HepG2 (cell line): ENCODE results near the gene METAP1D. TPM values are rescaled to one million over a fixed set of nuclear protein-coding genes. Genes with fewer than 3 reads are reported as not detected.
A peak's percentile ranks its signal among the peaks of the same experiment; 100 is the strongest.

Experiments
- ATAC-seq: fragments of 200-7000 bp; cut with Tn5 transposase; 3 replicates; pipeline ENCODE4 v1.9.1; 2020; ENCODE audit warnings: mild to moderate bottlenecking, moderate library complexity
- BruUV-seq: library from RNA; stranded (reverse); fragments of 400-500 nt; replicated peaks from 2 replicates; lab custom pipeline; 2021; lab: Mats Ljungman, UMichigan
- CTCF ChIA-PET: fragments of 300-600 bp; formaldehyde crosslinking; extraction: SDS; loops from one replicate; lab custom pipeline; 2021; ENCODE audit warnings: low total read pairs, inconsistent platforms, low intra/inter-chr PET ratio; lab: Yijun Ruan, JAX
- POLR2A ChIA-PET: fragments of 350-600 bp; sonication (Branson Sonifier 250); formaldehyde crosslinking; loops from one replicate; lab custom pipeline; 2020; ENCODE audit warnings: antibody characterized with exemption, inconsistent platforms; lab: Yijun Ruan, JAX
- DNase-seq: peaks from one replicate; pipeline ENCODE4 v3.0.0-alpha.2; 2015; ENCODE audit warnings: low spot score
- FAIRE-seq: peaks from 3 replicates; lab custom pipeline; 2011; peaks lifted over from hg19 to GRCh38; lab: Jason Lieb, UNC
- H2AFZ ChIP-seq: one replicate; pipeline ENCODE4 v1.6.1; 2011; ENCODE audit warnings: low read length, inconsistent platforms
- H3K27ac ChIP-seq: fragments of 300-600 bp; 3 replicates; pipeline ENCODE4 v1.8.0; 2011; ENCODE audit warnings: mixed run types, mild to moderate bottlenecking, mixed read lengths, low read length, inconsistent platforms; ENCODE audit not compliant: insufficient read depth; ENCODE audit errors: extremely low read length
- H3K27me3 ChIP-seq, 2 experiments: fragments of 200-600 bp in 1 of 2; 2 replicates in 1 of 2; 3 replicates in 1 of 2; pipeline versions ENCODE4 v1.6.0 to v1.8.0; 2011; ENCODE audit warnings: low read length in 2 of 2, mild to moderate bottlenecking in 2 of 2, moderate library complexity in 2 of 2, inconsistent platforms in 1 of 2; ENCODE audit not compliant: insufficient read depth in 2 of 2, control insufficient read depth in 1 of 2
- H3K36me3 ChIP-seq, 2 experiments: fragments of 200-600 bp in 1 of 2; replicated peaks in 1 of 2; 2 replicates in 1 of 2; 3 replicates in 1 of 2; pipeline versions ENCODE4 v1.5.1 to v1.8.0; 2011; ENCODE audit warnings: low read length in 2 of 2, inconsistent platforms in 1 of 2; ENCODE audit not compliant: insufficient read depth in 2 of 2, control insufficient read depth in 1 of 2
- H3K4me1 ChIP-seq: 2 replicates; pipeline ENCODE4 v1.5.1; 2012; ENCODE audit warnings: low read length, inconsistent platforms; ENCODE audit not compliant: insufficient read depth
- H3K4me2 ChIP-seq: 2 replicates; pipeline ENCODE4 v1.6.0; 2011; ENCODE audit warnings: low read depth, low read length, inconsistent platforms
- H3K4me3 ChIP-seq, 3 experiments: fragments of 200-600 bp in 1 of 3; sonication (generic), shearing (Covaris generic) in 1 of 3; replicated peaks in 1 of 3; 2 replicates each; pipeline ENCODE4 v1.5.1; 2011 to 2016; ENCODE audit warnings: low read length in 3 of 3, inconsistent platforms in 2 of 3, low read depth in 2 of 3, mild to moderate bottlenecking in 2 of 3, control low read depth in 1 of 3, mixed read lengths in 1 of 3; ENCODE audit not compliant: insufficient read depth in 1 of 3
- H3K79me2 ChIP-seq: one replicate; pipeline ENCODE4 v1.6.1; 2011; ENCODE audit warnings: low read length, inconsistent platforms; ENCODE audit not compliant: insufficient read depth
- H3K9ac ChIP-seq: 2 replicates; pipeline ENCODE4 v1.6.0; 2011; ENCODE audit warnings: mild to moderate bottlenecking, low read depth, low read length, inconsistent platforms; ENCODE audit not compliant: insufficient read depth
- H3K9me3 ChIP-seq: 2 replicates; pipeline ENCODE4 v1.5.1; 2012; ENCODE audit warnings: mild to moderate bottlenecking, low read length
- H4K20me1 ChIP-seq: 2 replicates; pipeline ENCODE4 v1.6.0; 2011; ENCODE audit warnings: inconsistent platforms, mild to moderate bottlenecking, low read length, moderate library complexity; ENCODE audit not compliant: insufficient read depth
- ASH2L ChIP-seq: fragments of 300-600, 200-600 bp; sonication (generic); IDR thresholded peaks from 2 replicates; pipeline ENCODE4 v1.7.0; 2017; ENCODE audit warnings: low read depth, mild to moderate bottlenecking, moderate library complexity, mixed read lengths, low read length; ENCODE audit not compliant: insufficient read length
- ESRRA ChIP-seq: sonication (generic); formaldehyde crosslinking; IDR thresholded peaks from 2 replicates; pipeline ENCODE4 v1.5.1; 2020; ENCODE audit warnings: mild to moderate bottlenecking, low read depth, missing genetic modification reagents
- GZF1 ChIP-seq: sonication (generic); formaldehyde crosslinking; IDR thresholded peaks from 2 replicates; pipeline ENCODE4 v1.5.1; 2020; ENCODE audit warnings: mild to moderate bottlenecking, missing genetic modification reagents
- HOXA9 ChIP-seq: sonication (generic); formaldehyde crosslinking; IDR thresholded peaks from 2 replicates; pipeline ENCODE4 v1.8.1; 2022; ENCODE audit warnings: missing genetic modification reagents, mild to moderate bottlenecking, moderate library complexity, borderline replicate concordance
- IKZF4 ChIP-seq: sonication (generic); formaldehyde crosslinking; IDR thresholded peaks from 2 replicates; pipeline ENCODE4 v1.5.1; 2020; ENCODE audit warnings: borderline replicate concordance, mild to moderate bottlenecking, low read depth, missing genetic modification reagents; ENCODE audit errors: not compliant biosample characterization
- MEIS1 ChIP-seq: sonication (generic); formaldehyde crosslinking; IDR thresholded peaks from 2 replicates; pipeline ENCODE4 v1.9.0; 2021; ENCODE audit warnings: mild to moderate bottlenecking, missing genetic modification reagents, moderate library complexity, borderline replicate concordance
- RBM39 ChIP-seq: fragments of 200-400 bp; formaldehyde crosslinking; IDR thresholded peaks from one replicate; pipeline ENCODE4 v1.6.1; 2018; ENCODE audit warnings: antibody characterized with exemption, mild to moderate bottlenecking, low read depth, low read length; ENCODE audit not compliant: poor library complexity, severe bottlenecking
- RNF2 ChIP-seq: fragments of 450-650 bp; conservative IDR thresholded peaks from 2 replicates; pipeline ENCODE4 v1.6.1; 2016; ENCODE audit warnings: low read depth
- SOX6 ChIP-seq, 2 experiments: fragments of 450-650 bp in 1 of 2; sonication (generic) in 1 of 2; formaldehyde crosslinking in 1 of 2; IDR thresholded peaks; 2 replicates each; pipeline versions ENCODE4 v1.4.0 to v1.6.1; 2017 to 2020; ENCODE audit warnings: antibody characterized with exemption in 1 of 2, mild to moderate bottlenecking in 1 of 2, missing genetic modification reagents in 1 of 2
- ZBTB20 ChIP-seq: sonication (generic); formaldehyde crosslinking; IDR thresholded peaks from 2 replicates; pipeline ENCODE4 v1.8.1; 2023; ENCODE audit warnings: missing genetic modification reagents, low read depth, mild to moderate bottlenecking, borderline replicate concordance
- ZFYVE20 ChIP-seq: sonication (generic); formaldehyde crosslinking; IDR thresholded peaks from 2 replicates; pipeline ENCODE4 v1.8.0; 2023; ENCODE audit warnings: low read depth, mild to moderate bottlenecking, moderate library complexity, missing genetic modification reagents, borderline replicate concordance
- ZNF207 ChIP-seq: fragments of 450-650 bp; IDR thresholded peaks from 2 replicates; pipeline ENCODE4 v1.6.1; 2016; ENCODE audit warnings: antibody characterized with exemption, borderline replicate concordance
- ZNF33A ChIP-seq: sonication (generic); formaldehyde crosslinking; IDR thresholded peaks from 2 replicates; pipeline ENCODE4 v1.5.1; 2020; ENCODE audit warnings: missing genetic modification reagents, mild to moderate bottlenecking, moderate library complexity, borderline replicate concordance
- ZSCAN5A ChIP-seq: sonication (generic); formaldehyde crosslinking; IDR thresholded peaks from 2 replicates; pipeline ENCODE4 v1.8.0; 2022; ENCODE audit warnings: mild to moderate bottlenecking, missing genetic modification reagents, borderline replicate concordance
- WGBS: methylation state at CpG from one replicate; pipeline ENCODE4 v1.1.6; 2017; ENCODE audit warnings: low lambda C conversion rate; 5-methylcytosine and 5-hydroxymethylcytosine counted together
- in situ Hi-C: cut with HindIII; loops from 2 replicates; pipeline ENCODE4 v1.10.0; 2017; ENCODE audit warnings: low pct_unique_long_range_greater_than_20kb; ENCODE audit not compliant: extremely low pct_ligation_motif_present
- intact Hi-C: fragments of 100-400 bp; cut with micrococcal nuclease; formaldehyde crosslinking; loops from one replicate; pipeline ENCODE4 v1.10.0; 2022; ENCODE audit not compliant: unreplicated experiment
- polyA plus RNA-seq, 8 experiments: library from polyadenylated mRNA; depleted of rRNA in 3 of 8; stranded (reverse) in 7 of 8; unstranded in 1 of 8; fragments of >200 nt; fragmentation: Illumina TruSeq in 4 of 8; extraction: Trizol in 4 of 8; gene quantifications; 2 replicates each; pipeline versions ENCODE4 v1.2.1 to v1.2.3, GENCODE V29; 2011 to 2016; ENCODE audit warnings: low read depth in 4 of 8, missing spikeins in 1 of 8, mixed read lengths in 1 of 8; ENCODE audit not compliant: insufficient read depth in 1 of 8
- total RNA-seq, 5 experiments: library from RNA; depleted of rRNA; stranded (reverse); fragments of >200 nt; fragmentation: Illumina TruSeq; extraction: Trizol; gene quantifications; 2 replicates each; pipeline ENCODE4 v1.2.3, GENCODE V29; 2016; ENCODE audit warnings: low read depth in 1 of 5
- TF ChIP-seq, protein P1 (sequence below): sonication (generic); formaldehyde crosslinking; IDR thresholded peaks from 2 replicates; pipeline ENCODE4 v1.5.1; 2020; ENCODE audit warnings: missing genetic modification reagents, mild to moderate bottlenecking, borderline replicate concordance
- TF ChIP-seq, protein P2 (sequence below): IDR thresholded peaks from 2 replicates; pipeline ENCODE4 v1.6.1; 2012; ENCODE audit warnings: inconsistent platforms

The METAP1D gene
- total and polyA plus RNA-seq, 2 of the 13 experiments (the other 11 are each of a cell fraction or from before 2014, with no cell fraction given): 14.7 to 21.6 TPM

GRCh38 chr2:172094294-172095145 lies 94.8 kb downstream of the METAP1D start:
- H4K20me1 ChIP-seq: peaks cover 6% of the 10 kb centered on the region; the same call in 1 of the 2 replicates
- no peak for DNase-seq
- ChIA-PET POLR2A (interaction anchor here (1.3 to 2.9 kb wide), 3 partner anchors 8 to 11 kb away, joined by 5 to 16 read pairs (median 5); partner anchors contain the start of gene DLX1), CTCF (no interaction called here)
- FAIRE-seq: no peak
- H3K27ac ChIP-seq: no peak overlapping the region
- H3K36me3 ChIP-seq: no peaks in the 10 kb centered on the region
- H3K9ac ChIP-seq: peak overlapping the region; percentile 11
- in situ Hi-C loops (no loop called here), intact Hi-C loops (loop anchor here (1.0 kb wide), 1 partner anchor 9 kb away; the partner anchor contains the start of gene DLX1)
- H3K4me3 ChIP-seq: peak overlapping the region; percentile 60 to 77 (median 61)
- peak; percentile 15 for ATAC-seq
- H3K27me3 ChIP-seq: peaks cover 27 to 93% of the 10 kb centered on the region in 2 experiments
- peak overlapping the region; percentile 93 for H3K4me2 ChIP-seq
- peaks cover 55% of the 10 kb centered on the region for H3K4me1 ChIP-seq
- H3K9me3 ChIP-seq: no peaks in the 10 kb centered on the region
- H2AFZ ChIP-seq: no peak overlapping the region
- H3K79me2 ChIP-seq: no peaks in the 10 kb centered on the region
- no TSS peak for BruUV-seq
- whole genome bisulfite sequencing: 9% methylated on average over 38 of the region's 66 CpGs
- 0 out of 2 replicates have a peak, but pooled peaks have one; percentile 39 for TF ChIP-seq GZF1
- no peak for TF ChIP-seq ZSCAN5A (CRISPR knock-in tag)
- TF ChIP-seq SOX6 (IDR thresholded peaks at IDR 0.05): no peak
- TF ChIP-seq SOX6 (CRISPR knock-in tag; IDR thresholded peaks at IDR 0.05): peak; percentile 42; the same call in 1 of the 2 replicates
- TF ChIP-seq RBM39: peak; percentile 16
- TF ChIP-seq IKZF4: no peak
- 0 out of 2 replicates have a peak, but pooled peaks have one; percentile 34 for TF ChIP-seq ZBTB20 (CRISPR knock-in tag)
- no peak for TF ChIP-seq ZNF207
- no peak for TF ChIP-seq HOXA9 (CRISPR knock-in tag)
- peak; percentile 37; the same call in 1 of the 2 replicates for TF ChIP-seq RNF2
- TF ChIP-seq ZFYVE20 (CRISPR knock-in tag): no peak
- no peak for TF ChIP-seq MEIS1 (CRISPR knock-in tag)
- TF ChIP-seq, protein P1, sequence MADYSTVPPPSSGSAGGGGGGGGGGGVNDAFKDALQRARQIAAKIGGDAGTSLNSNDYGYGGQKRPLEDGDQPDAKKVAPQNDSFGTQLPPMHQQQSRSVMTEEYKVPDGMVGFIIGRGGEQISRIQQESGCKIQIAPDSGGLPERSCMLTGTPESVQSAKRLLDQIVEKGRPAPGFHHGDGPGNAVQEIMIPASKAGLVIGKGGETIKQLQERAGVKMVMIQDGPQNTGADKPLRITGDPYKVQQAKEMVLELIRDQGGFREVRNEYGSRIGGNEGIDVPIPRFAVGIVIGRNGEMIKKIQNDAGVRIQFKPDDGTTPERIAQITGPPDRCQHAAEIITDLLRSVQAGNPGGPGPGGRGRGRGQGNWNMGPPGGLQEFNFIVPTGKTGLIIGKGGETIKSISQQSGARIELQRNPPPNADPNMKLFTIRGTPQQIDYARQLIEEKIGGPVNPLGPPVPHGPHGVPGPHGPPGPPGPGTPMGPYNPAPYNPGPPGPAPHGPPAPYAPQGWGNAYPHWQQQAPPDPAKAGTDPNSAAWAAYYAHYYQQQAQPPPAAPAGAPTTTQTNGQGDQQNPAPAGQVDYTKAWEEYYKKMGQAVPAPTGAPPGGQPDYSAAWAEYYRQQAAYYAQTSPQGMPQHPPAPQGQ: no peak
- TF ChIP-seq, protein P2, sequence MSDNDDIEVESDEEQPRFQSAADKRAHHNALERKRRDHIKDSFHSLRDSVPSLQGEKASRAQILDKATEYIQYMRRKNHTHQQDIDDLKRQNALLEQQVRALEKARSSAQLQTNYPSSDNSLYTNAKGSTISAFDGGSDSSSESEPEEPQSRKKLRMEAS: no peak
- TF ChIP-seq ZNF33A (CRISPR knock-in tag): no peak
- peak; percentile 8 for TF ChIP-seq ASH2L
- TF ChIP-seq ESRRA: peak; percentile 43; the same call in 1 of the 2 replicates
